HG03095 (cell line): ENCODE results near the gene IL22.
A peak's percentile ranks its signal among the peaks of the same experiment; 100 is the strongest.

Experiments used
- ATAC-seq: cut with Tn5 transposase; IDR thresholded peaks from one replicate; pipeline ENCODE4 v1.9.1; 2021; ENCODE audit warnings: moderate library complexity; ENCODE audit not compliant: unreplicated experiment

IL22 gene, protein sequence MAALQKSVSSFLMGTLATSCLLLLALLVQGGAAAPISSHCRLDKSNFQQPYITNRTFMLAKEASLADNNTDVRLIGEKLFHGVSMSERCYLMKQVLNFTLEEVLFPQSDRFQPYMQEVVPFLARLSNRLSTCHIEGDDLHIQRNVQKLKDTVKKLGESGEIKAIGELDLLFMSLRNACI

DNA sequence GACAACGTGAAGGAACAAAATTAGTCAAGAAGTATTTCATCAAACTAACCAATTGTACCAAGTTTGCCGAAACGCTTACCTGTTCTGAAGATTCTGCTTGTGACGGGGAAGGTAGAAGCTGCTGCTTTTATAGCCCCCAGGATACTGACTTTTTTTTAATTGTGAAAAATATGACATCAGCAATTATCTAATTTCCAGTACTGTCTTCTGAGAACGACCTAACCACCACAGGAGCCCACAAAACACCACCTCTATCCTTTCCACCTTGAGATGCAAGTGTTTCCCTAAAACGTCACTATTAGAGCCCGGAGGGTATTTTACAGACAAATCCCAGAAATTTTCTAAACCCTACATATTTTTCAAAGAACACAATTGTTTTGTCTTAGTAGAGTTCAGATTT is at the start of gene IL22:
IL22 (minus strand) TSS at position 101 of the 400 bp plus-strand sequence. CDS start 156 bp downstream, outside the sequence.
- ATAC-seq, result no peak

- no peak for ATAC-seq
Measured at GRCh38 chr12:68297929-68298328, 44.5 kb upstream of the IL22 start.

DNA sequence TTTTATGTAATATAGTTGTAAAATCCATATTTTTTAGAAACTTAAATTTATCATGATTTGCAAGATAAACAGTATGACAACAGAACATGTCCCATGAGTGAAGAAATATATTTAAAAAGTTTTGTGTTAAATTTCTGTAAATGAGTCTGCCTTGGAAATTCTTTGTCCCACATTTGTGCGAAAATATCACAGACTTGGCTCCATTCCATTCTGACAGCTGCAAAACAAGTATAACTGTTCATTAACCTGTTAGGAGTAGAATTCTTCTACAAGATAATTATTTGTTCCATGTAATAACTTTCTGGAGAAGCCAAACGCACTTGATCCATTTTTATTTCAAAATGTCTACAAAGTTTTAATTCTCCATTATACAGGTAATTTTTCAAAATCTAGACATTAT is 40.8 kb upstream of the IL22 start:
- ATAC-seq, result no peak

GRCh38 chr12:68293347-68293746 is 39.9 kb upstream of the IL22 start:
- ATAC-seq, result no peak

- no peak for ATAC-seq
Measured at GRCh38 chr12:68292151-68292943, 38.9 kb upstream of the IL22 start.

- no peak for ATAC-seq
Measured at GRCh38 chr12:68291396-68292036, 38.1 kb upstream of the IL22 start.

GRCh38 chr12:68290126-68290525 is 36.7 kb upstream of the IL22 start:
- ATAC-seq, result peak; percentile 100

DNA sequence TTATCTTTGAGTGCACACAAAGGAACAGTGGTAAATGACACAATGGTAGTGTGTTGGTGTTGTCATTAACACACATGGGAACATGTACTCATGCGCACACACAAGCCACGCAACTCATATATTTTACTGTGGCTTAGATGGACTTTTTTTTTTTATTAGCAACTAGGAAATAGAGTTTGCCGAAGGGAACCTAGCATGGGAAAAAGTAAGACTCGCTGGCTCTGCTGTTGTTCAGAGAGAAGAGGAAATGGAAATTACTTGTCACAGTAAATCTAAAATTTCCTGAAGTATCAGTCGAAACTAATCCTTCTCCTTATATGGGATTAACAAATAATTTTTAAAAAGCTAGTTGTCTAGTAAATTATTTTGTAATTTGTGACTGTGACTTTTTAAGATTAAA is 33.7 kb upstream of the IL22 start:
- no peak for ATAC-seq

DNA sequence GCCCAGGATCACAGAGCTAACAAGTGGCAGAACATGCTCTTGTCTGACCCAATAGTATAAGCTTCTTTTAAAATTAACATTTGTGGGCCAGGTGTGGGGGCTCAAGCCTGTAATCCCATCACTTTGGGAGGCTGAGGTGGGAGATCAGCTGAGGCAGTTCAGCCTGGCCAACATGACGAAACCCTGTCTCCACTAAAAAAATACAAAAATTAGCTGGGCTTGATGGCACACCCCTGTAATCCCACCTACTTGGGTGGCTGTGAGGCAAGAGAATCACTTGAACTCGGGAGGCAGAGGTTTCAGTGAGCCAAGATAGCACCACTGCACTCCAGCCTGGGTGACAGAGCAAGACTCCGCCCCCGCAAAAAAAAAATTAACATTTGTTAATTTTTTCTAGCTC is 33.0 kb upstream of the IL22 start:
- no peak for ATAC-seq

GRCh38 chr12:68285541-68285940 is 32.1 kb upstream of the IL22 start:
- no peak for ATAC-seq

- ATAC-seq, result no peak
Measured at GRCh38 chr12:68281322-68282077, 28.1 kb upstream of the IL22 start.

GRCh38 chr12:68280240-68280639 is 26.8 kb upstream of the IL22 start:
- ATAC-seq, result no peak

GRCh38 chr12:68279227-68280054 is 26.0 kb upstream of the IL22 start:
- no peak for ATAC-seq

GRCh38 chr12:68276402-68276930 is 23.1 kb upstream of the IL22 start:
- ATAC-seq, result no peak

- no peak for ATAC-seq
Measured at GRCh38 chr12:68272732-68273131, 19.3 kb upstream of the IL22 start.

- ATAC-seq, result no peak
Measured at GRCh38 chr12:68271346-68271745, 17.9 kb upstream of the IL22 start.

- ATAC-seq, result no peak
Measured at GRCh38 chr12:68270358-68270757, 17.0 kb upstream of the IL22 start.

- no peak for ATAC-seq
Measured at GRCh38 chr12:68269779-68270178, 16.4 kb upstream of the IL22 start.

DNA sequence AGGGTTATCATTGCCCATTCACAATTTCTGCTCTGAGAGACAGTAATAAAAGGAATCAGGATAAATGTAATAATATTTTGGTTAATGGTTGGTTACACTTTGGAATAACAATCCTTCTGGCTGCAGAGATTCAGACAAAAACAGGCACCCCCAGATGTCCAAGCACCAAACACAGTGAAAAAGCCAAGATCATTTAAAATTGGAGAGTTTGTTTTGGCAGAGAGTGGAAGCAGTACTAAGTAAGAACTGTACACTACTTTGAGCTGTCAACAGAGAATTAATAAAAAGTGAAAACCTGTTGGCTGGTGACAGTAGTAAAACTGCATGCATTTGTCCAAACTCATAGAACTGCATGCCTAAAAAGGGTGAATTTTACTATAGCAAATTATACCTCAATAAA is 15.6 kb upstream of the IL22 start:
- no peak for ATAC-seq

DNA sequence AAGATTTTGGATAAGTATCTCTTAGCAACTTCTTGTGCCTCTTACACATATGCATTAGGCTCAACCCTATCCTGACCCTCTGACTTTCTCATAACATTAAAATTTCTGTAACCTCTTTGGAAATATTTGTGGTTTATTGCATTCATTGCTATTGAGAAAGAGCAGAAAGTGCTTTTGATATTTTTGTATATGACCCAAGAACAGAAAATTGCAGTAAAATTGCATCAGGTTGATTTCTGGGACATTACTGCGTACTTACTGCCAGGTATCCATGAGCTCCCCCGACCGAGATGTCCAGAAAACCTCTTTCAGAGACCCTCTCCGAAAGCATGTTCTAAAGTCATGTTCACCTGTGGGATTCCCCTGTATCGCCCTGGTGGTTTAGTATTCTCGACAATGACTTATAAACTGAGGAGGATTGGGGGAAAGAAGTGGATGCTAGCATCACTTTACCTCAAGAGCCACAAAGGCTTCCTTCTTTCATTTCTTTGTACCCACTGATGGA is 14.5 kb upstream of the IL22 start:
- ATAC-seq, result no peak
